HG03378 (cell line): ENCODE data around the gene BMERB1.

Experiments
- ATAC-seq: cut with Tn5 transposase; IDR thresholded peaks from one replicate; pipeline ENCODE4 v1.9.1; 2021; ENCODE audit warnings: mild to moderate bottlenecking, moderate library complexity; ENCODE audit not compliant: unreplicated experiment

Gene BMERB1

GRCh38 chr16:15581127-15581815 lies 146.9 kb downstream of the BMERB1 start:
- ATAC-seq, result no peak

GRCh38 chr16:15583526-15583925 lies 149.1 kb downstream of the BMERB1 start:
- ATAC-seq, result no peak

DNA sequence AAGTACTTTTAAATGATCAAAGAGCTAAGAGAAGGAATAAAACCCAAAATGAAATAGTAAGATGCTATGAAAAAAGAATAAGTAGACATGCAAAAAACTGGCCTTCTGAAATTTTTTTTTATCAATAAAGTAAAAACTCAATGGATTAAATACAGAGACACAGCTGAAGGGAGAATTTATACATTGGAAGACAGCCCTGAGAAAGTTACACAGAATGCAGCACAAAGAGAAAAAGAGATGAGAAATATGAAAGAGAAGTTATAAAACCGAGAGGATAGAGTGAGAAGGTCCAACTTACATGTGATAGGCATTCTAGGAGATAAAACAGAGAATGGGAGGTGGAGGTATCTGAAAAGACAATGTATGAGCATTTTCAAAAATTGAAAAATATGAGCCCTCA lies 151.6 kb downstream of the BMERB1 start:
- ATAC-seq, result no peak

- no peak for ATAC-seq
Measured at GRCh38 chr16:15586716-15587115, 152.3 kb downstream of the BMERB1 start.

- no peak for ATAC-seq
Measured at GRCh38 chr16:15587152-15587825, 152.9 kb downstream of the BMERB1 start.

DNA sequence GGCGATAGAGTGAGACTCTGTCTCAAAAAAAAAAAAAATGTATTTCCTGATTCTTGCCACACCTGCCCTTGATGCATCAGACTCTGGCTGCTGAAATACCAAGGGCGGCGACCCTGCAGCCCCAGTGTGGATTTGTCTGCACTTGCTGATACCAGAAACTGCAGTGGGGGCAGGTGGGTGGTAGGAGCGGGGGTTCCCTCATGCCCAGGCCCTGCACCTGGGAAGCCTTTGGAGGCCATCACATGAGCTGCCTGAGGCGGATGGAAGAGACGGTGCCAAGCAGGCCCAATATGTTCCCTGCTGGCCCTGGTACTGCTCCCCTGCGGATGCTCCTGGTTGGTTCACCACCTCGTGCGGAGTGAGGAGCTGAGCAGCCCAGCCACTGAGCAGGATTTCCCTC lies 157.9 kb downstream of the BMERB1 start:
- no peak for ATAC-seq

- ATAC-seq, result no peak
Measured at GRCh38 chr16:15593235-15593634, 158.8 kb downstream of the BMERB1 start.

GRCh38 chr16:15594711-15595320 lies 160.4 kb downstream of the BMERB1 start:
- ATAC-seq, result no peak

- no peak for ATAC-seq
Measured at GRCh38 chr16:15597135-15597534, 162.7 kb downstream of the BMERB1 start.

GRCh38 chr16:15597822-15598647 lies 163.6 kb downstream of the BMERB1 start:
- no peak for ATAC-seq

GRCh38 chr16:15598648-15599190 lies 164.3 kb downstream of the BMERB1 start:
- ATAC-seq, result no peak

DNA sequence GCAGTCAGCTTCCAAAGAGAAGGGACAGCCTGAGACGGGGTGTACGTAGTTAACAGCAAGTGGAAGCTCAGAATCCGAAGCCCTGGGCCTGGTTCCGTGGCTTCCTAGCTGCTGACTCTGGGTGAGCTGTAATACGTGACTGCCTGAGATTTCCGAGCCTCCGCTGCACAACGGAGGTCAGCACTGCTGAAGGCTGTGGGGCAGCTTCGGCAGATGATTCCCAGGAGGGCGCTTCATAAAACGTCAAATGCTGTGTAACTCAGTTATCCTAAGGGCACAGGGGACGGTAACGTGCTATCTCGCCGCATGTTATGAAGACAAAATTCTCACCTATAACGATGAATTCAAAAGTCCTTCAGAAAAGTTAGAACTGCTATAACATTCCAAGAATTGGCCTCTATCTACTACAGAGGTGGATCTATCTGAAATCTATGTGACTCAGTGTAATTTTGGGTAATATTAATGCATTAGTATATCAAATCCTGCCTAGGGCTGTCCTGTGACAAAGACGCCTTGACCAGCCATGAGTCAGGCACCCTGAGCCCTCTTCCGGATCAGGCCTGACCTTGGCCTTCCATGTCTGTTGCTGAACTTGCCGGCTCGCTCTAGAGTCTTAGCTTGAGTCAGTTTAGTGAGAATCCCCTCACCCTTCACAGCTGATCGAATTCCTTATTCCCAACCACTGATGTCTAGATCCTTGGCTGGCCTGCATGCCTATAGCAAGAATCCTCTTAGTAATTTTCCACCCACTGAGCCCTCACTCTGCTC lies 165.1 kb downstream of the BMERB1 start:
- no peak for ATAC-seq

DNA sequence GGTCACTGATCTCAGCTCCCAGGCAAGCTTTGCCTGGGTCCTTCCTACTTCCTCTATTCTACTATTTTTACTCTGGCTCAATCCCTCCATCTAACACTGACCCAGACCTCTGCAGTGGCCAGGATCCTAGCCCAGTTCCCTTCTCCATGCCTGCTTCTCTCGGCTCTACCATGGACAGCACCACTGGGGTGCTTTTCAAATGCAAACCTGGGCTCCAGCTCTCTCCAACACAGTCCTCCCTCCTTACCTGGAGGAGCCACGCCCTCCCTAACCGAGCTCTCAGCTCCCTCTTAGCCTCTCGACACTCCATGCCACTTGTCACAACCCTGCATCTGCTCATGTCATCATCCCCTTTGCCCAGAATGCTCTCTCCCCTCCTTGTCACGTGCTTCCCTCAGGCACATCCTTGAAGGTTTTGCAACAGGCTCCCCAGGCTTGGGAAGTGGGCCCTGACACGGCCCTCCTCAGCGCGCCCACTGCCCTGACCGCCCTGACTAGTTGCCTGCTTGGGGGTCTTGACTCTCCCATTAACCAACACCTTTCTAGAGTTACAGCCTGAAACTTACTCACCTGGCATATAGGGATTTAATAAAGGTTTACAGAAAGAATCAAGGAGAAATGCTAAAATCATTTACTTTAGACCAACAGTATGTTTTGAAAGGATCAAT lies 167.0 kb downstream of the BMERB1 start:
- no peak for ATAC-seq

GRCh38 chr16:15602285-15603044 lies 168.1 kb downstream of the BMERB1 start:
- ATAC-seq, result no peak

GRCh38 chr16:15604460-15605440 lies 170.4 kb downstream of the BMERB1 start:
- ATAC-seq, result no peak

- no peak for ATAC-seq
Measured at GRCh38 chr16:15605839-15606517, 171.6 kb downstream of the BMERB1 start.

GRCh38 chr16:15606518-15607220 lies 172.3 kb downstream of the BMERB1 start:
- ATAC-seq, result no peak
